H9 (cell line): ENCODE data around the gene IGSF5. TPM values are rescaled to one million over a fixed set of nuclear protein-coding genes. Genes with fewer than 3 reads are reported as not detected.

Source experiments
- DNase-seq: peaks from one replicate; pipeline ENCODE4 v3.0.0-alpha.2; 2017
- H2AFZ ChIP-seq: one replicate; pipeline ENCODE4 v1.6.1; 2013; ENCODE audit warnings: mild to moderate bottlenecking, low read length, control low read depth, moderate library complexity
- H2AK5ac ChIP-seq: 2 replicates; pipeline ENCODE4 v1.6.1; 2013; ENCODE audit warnings: low read length, control low read depth, mixed read lengths; ENCODE audit not compliant: insufficient read length
- H2BK120ac ChIP-seq: one replicate; pipeline ENCODE4 v1.6.1; 2013; ENCODE audit warnings: low read depth, mild to moderate bottlenecking, low read length, control low read depth, inconsistent platforms; ENCODE audit not compliant: poor library complexity, severe bottlenecking
- H2BK12ac ChIP-seq: 2 replicates; pipeline ENCODE4 v1.6.1; 2013; ENCODE audit warnings: low read length, control low read depth, mixed read lengths, low read depth; ENCODE audit not compliant: insufficient read length
- H2BK15ac ChIP-seq: 2 replicates; pipeline ENCODE4 v1.6.1; 2013; ENCODE audit warnings: low read depth, low read length, control low read depth
- H2BK20ac ChIP-seq: one replicate; pipeline ENCODE4 v1.6.1; 2013; ENCODE audit warnings: low read depth, mild to moderate bottlenecking, low read length, control low read depth, inconsistent platforms; ENCODE audit not compliant: poor library complexity, severe bottlenecking
- H2BK5ac ChIP-seq: 2 replicates; pipeline ENCODE4 v1.6.1; 2013; ENCODE audit warnings: low read length, control low read depth, mixed read lengths; ENCODE audit not compliant: insufficient read length
- H3K14ac ChIP-seq: 2 replicates; pipeline ENCODE4 v1.6.1; 2013; ENCODE audit warnings: low read length, control low read depth; ENCODE audit not compliant: insufficient read depth
- H3K18ac ChIP-seq: 2 replicates; pipeline ENCODE4 v1.6.1; 2013; ENCODE audit warnings: low read depth, mild to moderate bottlenecking, mixed read lengths, low read length, control low read depth; ENCODE audit not compliant: insufficient read length
- H3K23ac ChIP-seq: 2 replicates; pipeline ENCODE4 v1.6.1; 2013; ENCODE audit warnings: low read length, control low read depth, mixed read lengths, low read depth; ENCODE audit not compliant: insufficient read length
- H3K23me2 ChIP-seq: 2 replicates; pipeline ENCODE4 v1.6.1; 2013; ENCODE audit warnings: low read depth, mild to moderate bottlenecking, mixed read lengths, low read length, control low read depth; ENCODE audit not compliant: insufficient read length, poor library complexity, severe bottlenecking
- H3K27ac ChIP-seq: 2 replicates; pipeline ENCODE4 v1.5.1; 2013; ENCODE audit warnings: low read length, control low read depth, mixed read lengths, low read depth; ENCODE audit not compliant: insufficient read length
- H3K27me3 ChIP-seq: 2 replicates; pipeline ENCODE4 v1.6.1; 2013; ENCODE audit warnings: low read length, control low read depth, inconsistent platforms; ENCODE audit not compliant: insufficient read depth
- H3K4ac ChIP-seq: 2 replicates; pipeline ENCODE4 v1.6.1; 2013; ENCODE audit warnings: low read depth, mild to moderate bottlenecking, control low read depth, inconsistent platforms, low read length, moderate library complexity
- H3K4me1 ChIP-seq: 2 replicates; pipeline ENCODE4 v1.6.1; 2013; ENCODE audit warnings: low read length, control low read depth, inconsistent platforms; ENCODE audit not compliant: insufficient read depth
- H3K4me2 ChIP-seq: 2 replicates; pipeline ENCODE4 v1.6.1; 2013; ENCODE audit warnings: low read length, control low read depth, mixed read lengths; ENCODE audit not compliant: insufficient read length, insufficient read depth
- H3K56ac ChIP-seq: 2 replicates; pipeline ENCODE4 v1.6.1; 2013; ENCODE audit warnings: low read depth, mild to moderate bottlenecking, mixed read lengths, low read length, control low read depth; ENCODE audit not compliant: insufficient read length
- H3K79me1 ChIP-seq: 2 replicates; pipeline ENCODE4 v1.6.1; 2013; ENCODE audit warnings: low read depth, mild to moderate bottlenecking, moderate library complexity, low read length, control low read depth, inconsistent platforms; ENCODE audit not compliant: insufficient read depth, poor library complexity, severe bottlenecking
- H3K79me2 ChIP-seq: 2 replicates; pipeline ENCODE4 v1.6.1; 2013; ENCODE audit warnings: low read length, control low read depth, inconsistent platforms; ENCODE audit not compliant: insufficient read depth
- H3K9ac ChIP-seq: 2 replicates; pipeline ENCODE4 v1.6.1; 2013; ENCODE audit warnings: low read length, control low read depth, mixed read lengths; ENCODE audit not compliant: insufficient read length; ENCODE audit errors: extremely low read depth
- H3K9me3 ChIP-seq: one replicate; pipeline ENCODE4 v1.6.1; 2013; ENCODE audit warnings: low read depth, low read length, inconsistent platforms; ENCODE audit not compliant: control insufficient read depth
- H3T11ph ChIP-seq: one replicate; pipeline ENCODE4 v1.6.1; 2013; ENCODE audit warnings: mild to moderate bottlenecking, low read length, control low read depth, inconsistent platforms
- H4K20me1 ChIP-seq: one replicate; pipeline ENCODE4 v1.6.1; 2013; ENCODE audit not compliant: control insufficient read depth, insufficient read length, insufficient read depth
- H4K5ac ChIP-seq: 2 replicates; pipeline ENCODE4 v1.6.1; 2013; ENCODE audit warnings: low read depth, mild to moderate bottlenecking, mixed read lengths, low read length, control low read depth; ENCODE audit not compliant: insufficient read length
- H4K8ac ChIP-seq: replicated peaks from 2 replicates; pipeline ENCODE4 v1.6.1; 2013; ENCODE audit warnings: low read length, control low read depth, mixed read lengths, low read depth; ENCODE audit not compliant: insufficient read length
- H4K91ac ChIP-seq: 2 replicates; pipeline ENCODE4 v1.6.1; 2013; ENCODE audit warnings: low read depth, mild to moderate bottlenecking, moderate library complexity, mixed read lengths, low read length, control low read depth; ENCODE audit not compliant: insufficient read length
- H3K27ac Mint-ChIP-seq, 3 experiments: 2 replicates in 2 of 3; 3 replicates in 1 of 3; pipeline ENCODE4 v1.8.0; 2020 to 2021; ENCODE audit warnings: mixed read lengths in 3 of 3, mild to moderate bottlenecking in 1 of 3, moderate library complexity in 1 of 3
- H3K27me3 Mint-ChIP-seq: 2 replicates; pipeline ENCODE4 v1.8.0; 2021; ENCODE audit warnings: low read depth, mild to moderate bottlenecking, moderate library complexity, mixed read lengths
- H3K36me3 Mint-ChIP-seq, 3 experiments: 2 replicates in 2 of 3; 3 replicates in 1 of 3; pipeline ENCODE4 v1.8.0; 2020 to 2021; ENCODE audit warnings: low read depth in 3 of 3, mixed read lengths in 3 of 3; ENCODE audit not compliant: insufficient read depth in 1 of 3
- H3K4me1 Mint-ChIP-seq, 2 experiments: 2 replicates each; pipeline ENCODE4 v1.8.0; 2020; ENCODE audit warnings: mixed read lengths in 2 of 2
- H3K4me3 Mint-ChIP-seq, 2 experiments: 2 replicates in 1 of 2; 3 replicates in 1 of 2; pipeline ENCODE4 v1.8.0; 2020 to 2021; ENCODE audit warnings: mild to moderate bottlenecking in 2 of 2, mixed read lengths in 2 of 2, moderate library complexity in 1 of 2
- H3K9me3 Mint-ChIP-seq, 2 experiments: 2 replicates in 1 of 2; 3 replicates in 1 of 2; pipeline ENCODE4 v1.8.0; 2020; ENCODE audit warnings: mild to moderate bottlenecking in 2 of 2, mixed read lengths in 2 of 2, moderate library complexity in 1 of 2
- WGBS: extraction: QIAGEN DNeasy Blood & Tissue Kit; methylation state at CpG from one replicate; pipeline ENCODE4 v1.1.7; 2013; ENCODE audit warnings: missing lambda C conversion rate, low lambda C conversion rate, mixed read lengths; ENCODE audit not compliant: insufficient read length; ENCODE audit errors: extremely low coverage; 5-methylcytosine and 5-hydroxymethylcytosine counted together
- total RNA-seq: library from RNA; stranded (reverse); gene quantifications from 2 replicates; pipeline ENCODE4 v1.2.1, GENCODE V29; 2021
- TF ChIP-seq, protein P1 (sequence below): fragments of 200-600 bp; sonication (generic); conservative IDR thresholded peaks from 3 replicates; pipeline ENCODE4 v1.8.0; 2021; ENCODE audit warnings: antibody characterized with exemption, mild to moderate bottlenecking

The IGSF5 gene
- total RNA-seq, 1 experiment from 2014 or later = 2.1 TPM

DNA sequence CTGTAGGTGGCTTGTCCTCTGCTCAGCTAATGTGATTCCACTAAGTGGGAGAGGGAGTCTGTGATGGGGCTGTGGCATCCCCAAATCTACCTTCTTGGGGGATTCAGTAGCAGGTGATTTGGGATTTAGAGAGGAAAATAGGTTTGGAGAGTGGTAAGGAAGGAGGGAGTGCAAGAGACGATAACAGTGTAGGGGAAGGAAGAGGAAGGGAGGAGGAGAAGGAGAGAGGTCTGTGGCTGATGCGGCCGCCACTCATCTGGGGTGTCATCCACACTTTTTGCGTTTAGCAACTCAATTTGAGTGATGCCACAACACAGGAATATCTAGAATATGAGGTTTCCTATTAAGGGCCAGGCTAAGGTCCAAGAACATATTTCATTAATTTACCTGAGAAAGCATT, 98.5 kb downstream of the IGSF5 start:
- Histone ChIP-seq H2BK120ac (no peak overlapping the region), H3K27ac (no peak overlapping the region), H3K9ac (no peak overlapping the region), H3K4me1 (no peaks in the 10 kb centered on the region), H2BK15ac (no peak overlapping the region), H2BK12ac (no peak overlapping the region), H3K9me3 (no peaks in the 10 kb centered on the region), H3K23me2 (no peaks in the 10 kb centered on the region), H2BK20ac (no peak overlapping the region), H3K79me1 (no peaks in the 10 kb centered on the region), H3K4ac (no peak overlapping the region), H4K91ac (no peak overlapping the region), H4K5ac (no peak overlapping the region), H3K4me2 (no peak overlapping the region), H3K56ac (no peak overlapping the region), H3K23ac (no peak overlapping the region), H2AFZ (no peak overlapping the region), H3K79me2 (no peaks in the 10 kb centered on the region), H3T11ph (no peak overlapping the region), H3K18ac (no peak overlapping the region), H4K8ac (no peak overlapping the region), H2AK5ac (no peak overlapping the region), H4K20me1 (no peaks in the 10 kb centered on the region), H3K14ac (no peak overlapping the region), H2BK5ac (no peak overlapping the region), H3K27me3 (no peaks in the 10 kb centered on the region)
- TF ChIP-seq, protein P1, sequence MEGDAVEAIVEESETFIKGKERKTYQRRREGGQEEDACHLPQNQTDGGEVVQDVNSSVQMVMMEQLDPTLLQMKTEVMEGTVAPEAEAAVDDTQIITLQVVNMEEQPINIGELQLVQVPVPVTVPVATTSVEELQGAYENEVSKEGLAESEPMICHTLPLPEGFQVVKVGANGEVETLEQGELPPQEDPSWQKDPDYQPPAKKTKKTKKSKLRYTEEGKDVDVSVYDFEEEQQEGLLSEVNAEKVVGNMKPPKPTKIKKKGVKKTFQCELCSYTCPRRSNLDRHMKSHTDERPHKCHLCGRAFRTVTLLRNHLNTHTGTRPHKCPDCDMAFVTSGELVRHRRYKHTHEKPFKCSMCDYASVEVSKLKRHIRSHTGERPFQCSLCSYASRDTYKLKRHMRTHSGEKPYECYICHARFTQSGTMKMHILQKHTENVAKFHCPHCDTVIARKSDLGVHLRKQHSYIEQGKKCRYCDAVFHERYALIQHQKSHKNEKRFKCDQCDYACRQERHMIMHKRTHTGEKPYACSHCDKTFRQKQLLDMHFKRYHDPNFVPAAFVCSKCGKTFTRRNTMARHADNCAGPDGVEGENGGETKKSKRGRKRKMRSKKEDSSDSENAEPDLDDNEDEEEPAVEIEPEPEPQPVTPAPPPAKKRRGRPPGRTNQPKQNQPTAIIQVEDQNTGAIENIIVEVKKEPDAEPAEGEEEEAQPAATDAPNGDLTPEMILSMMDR = no peak
- Mint-ChIP-seq H3K27ac (no peak overlapping the region), H3K4me1 (peaks cover 6 to 10% of the 10 kb centered on the region in 2 experiments), H3K9me3 (peaks cover 0 to 2% of the 10 kb centered on the region in 2 experiments; a peak in 1 of 5 replicates), H3K36me3 (peaks cover 0 to 2% (median 0%) of the 10 kb centered on the region in 3 experiments; a peak in 2 of 7 replicates), H3K4me3 (no peak overlapping the region), H3K27me3 (no peaks in the 10 kb centered on the region)
- WGBS = no CpG with 5 or more reads among the region's 4 CpGs
- DNase-seq = no peak
